ENCODE results near the gene BCR. TPM values are rescaled to one million over a fixed set of nuclear protein-coding genes. Genes with fewer than 3 reads are reported as not detected.

Gene BCR
- total RNA-seq, 1 experiment from 2014 or later: 14.6 TPM

DNA sequence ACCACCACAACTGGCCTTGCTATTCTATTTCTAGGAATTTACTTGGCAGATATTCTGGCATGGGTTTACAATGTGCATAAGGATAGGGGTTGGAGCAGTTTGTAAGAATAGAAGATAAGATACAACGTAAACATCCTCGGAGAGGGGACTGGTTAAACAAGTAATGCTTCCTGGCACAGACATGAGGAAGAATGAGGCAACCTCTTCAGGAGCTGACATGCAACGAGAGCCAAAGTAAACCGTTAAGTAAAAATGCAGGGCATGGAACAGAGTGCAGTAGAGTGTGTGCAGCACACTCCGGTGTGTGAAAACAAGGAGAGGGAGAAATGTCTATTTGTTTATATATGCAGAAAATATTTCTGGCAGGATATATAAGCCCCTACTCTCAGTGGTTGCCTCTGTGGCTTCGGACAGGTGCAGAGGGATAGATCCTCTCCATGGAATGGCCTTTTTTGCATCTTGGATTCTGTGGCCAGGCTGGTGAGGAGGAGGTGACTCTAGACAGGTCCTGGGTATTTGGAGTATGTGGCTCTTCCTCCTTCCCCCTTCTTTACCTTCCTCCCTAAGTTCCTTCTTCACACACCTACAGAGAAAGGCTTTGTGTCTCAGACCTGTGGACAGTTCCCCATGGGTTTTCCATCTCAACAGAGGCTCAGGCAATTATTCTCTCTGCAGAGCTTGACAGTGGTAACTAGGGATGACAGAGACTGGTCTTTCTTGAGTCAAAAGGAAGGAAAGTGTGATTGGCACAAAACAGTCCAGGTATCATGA lies 32.5 kb upstream of the BCR start:
- in situ Hi-C loops (cut with HindIII; ENCODE audit: low pct_unique_long_range_greater_than_20kb, low sequenced_read_pairs): no loop called here
- DNase-seq (ENCODE audit: low read depth, low spot score): no peak

DNA sequence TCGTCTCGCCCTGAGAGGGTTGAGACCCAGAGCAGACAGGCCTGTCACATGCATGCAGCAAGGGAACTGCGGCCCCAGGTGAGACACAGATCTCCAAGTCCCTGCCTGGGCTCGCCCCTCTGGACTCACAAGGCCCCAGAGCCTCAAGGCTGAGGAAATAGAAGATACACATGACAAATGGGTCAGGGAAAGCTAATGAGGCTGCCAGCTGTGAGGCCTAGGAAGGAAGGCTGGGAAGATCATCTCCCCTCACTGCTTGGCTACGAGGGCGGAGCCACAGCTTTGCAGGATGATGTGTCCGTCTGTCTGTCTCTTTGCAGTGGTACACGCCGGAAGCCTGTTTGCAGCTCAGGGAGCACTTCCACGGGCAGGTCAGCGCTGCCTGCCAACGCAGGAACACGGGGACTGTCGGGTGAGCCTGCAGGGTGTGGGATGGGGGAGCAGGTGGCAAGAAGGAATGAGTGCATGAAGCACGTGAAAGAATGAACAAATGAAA lies 30.5 kb upstream of the BCR start:
- in situ Hi-C loops (cut with HindIII; ENCODE audit: low pct_unique_long_range_greater_than_20kb, low sequenced_read_pairs): no loop called here
- no peak for DNase-seq (ENCODE audit: low read depth, low spot score)

DNA sequence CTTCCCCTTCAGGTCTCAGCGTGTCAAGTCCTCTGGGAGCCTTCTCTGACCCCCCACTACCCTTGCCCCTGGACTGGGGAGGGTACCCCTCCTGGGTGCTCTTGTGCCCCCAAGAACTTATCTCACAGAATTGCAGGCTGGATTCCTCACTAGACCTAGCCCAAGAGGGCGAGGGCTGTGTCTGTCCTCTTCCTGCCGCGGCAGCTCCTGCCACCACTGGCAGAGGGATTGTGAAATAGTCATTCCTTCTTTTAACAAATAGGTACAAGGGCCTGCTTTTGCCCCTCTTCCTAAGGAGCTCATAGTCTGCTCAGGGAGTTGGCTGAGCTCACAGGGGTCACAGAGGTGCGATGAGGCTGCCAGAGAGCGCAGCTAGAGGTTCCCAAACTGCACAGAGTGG lies 29.5 kb upstream of the BCR start:
- DNase-seq (ENCODE audit: low read depth, low spot score): no peak
- in situ Hi-C loops (cut with HindIII; ENCODE audit: low pct_unique_long_range_greater_than_20kb, low sequenced_read_pairs): no loop called here

DNA sequence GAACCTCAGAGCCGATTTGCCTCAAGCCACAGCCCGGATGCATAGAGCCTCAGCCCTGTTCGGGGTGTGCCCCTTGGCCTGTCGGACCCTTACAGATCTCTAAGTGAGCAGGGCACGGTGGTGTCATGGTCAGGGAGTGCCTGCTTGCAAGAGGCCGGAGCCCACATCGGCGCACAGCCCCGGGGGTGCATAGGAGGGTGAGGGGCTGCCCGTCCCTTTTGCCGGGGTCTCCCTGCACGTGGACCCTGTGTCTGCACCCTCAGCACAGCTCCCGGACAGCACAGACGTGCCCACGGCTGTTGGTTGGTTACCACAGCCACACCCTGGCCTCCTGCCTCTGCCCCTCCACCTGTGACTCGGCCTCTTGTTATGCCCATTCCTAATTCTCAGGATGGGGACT lies 28.5 kb upstream of the BCR start:
- no peak for DNase-seq (ENCODE audit: low read depth, low spot score)
- in situ Hi-C loops (cut with HindIII; ENCODE audit: low pct_unique_long_range_greater_than_20kb, low sequenced_read_pairs): no loop called here

DNA sequence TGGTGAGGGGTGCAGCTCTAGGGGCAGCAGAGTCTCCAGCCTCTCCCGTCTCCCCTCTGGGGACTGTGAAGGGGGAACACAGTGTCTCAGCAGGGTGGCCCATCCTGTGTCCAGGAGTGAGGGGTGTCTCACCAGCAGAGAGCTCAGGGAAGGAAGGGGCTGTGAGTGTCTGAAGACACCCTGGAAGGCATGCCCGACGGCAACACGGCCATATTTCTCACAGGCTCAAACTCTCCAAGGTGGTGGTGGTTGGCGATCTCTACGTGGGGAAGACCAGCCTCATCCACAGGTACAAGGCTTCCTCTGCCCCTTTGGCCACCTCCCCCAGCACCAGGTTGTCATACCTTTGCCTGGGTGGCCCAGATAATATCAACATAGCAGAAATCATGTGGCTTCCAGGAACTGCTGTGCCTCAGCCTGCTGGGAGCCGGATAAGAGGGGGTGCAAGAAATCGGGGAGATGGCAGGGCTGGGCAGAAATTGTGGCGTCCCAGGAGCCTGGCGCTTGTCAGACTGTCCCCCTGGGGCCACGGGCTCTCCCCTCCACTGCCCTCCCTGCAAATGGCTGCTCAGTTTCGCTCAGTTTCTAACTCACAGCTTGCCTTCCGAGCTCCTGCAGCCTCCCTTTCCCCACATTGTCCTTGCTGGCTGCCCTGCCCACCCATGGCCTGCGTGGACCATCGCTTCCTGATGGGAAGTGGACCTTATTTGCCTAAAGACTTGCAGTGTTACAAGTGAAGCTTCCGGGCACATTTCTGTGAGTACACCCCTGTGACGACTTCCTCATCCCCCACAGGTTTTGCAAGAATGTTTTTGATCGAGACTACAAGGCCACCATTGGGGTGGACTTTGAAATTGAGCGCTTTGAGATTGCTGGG lies 27.8 kb upstream of the BCR start:
- no peak for DNase-seq (ENCODE audit: low read depth, low spot score)
- in situ Hi-C loops (cut with HindIII; ENCODE audit: low pct_unique_long_range_greater_than_20kb, low sequenced_read_pairs): no loop called here

DNA sequence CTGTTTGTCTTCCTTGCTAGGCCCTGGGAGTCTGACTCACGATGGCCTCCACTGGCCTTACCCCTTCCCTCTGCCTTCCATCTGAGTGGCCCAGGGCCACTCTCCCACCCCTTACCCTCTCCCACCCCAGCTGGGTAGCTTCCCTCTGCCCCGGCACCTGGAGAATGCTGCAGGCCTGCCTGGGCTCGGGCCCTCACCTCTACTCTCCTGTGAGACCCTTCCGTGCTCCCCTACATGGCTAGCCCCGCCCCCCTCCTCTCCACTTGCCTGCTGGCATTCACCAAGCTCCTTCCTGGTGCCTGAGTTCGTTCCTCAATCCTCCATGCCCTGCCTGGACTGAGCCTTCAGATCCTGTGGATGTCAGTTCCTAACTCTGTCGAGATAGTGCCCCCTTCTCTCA lies 26.3 kb upstream of the BCR start:
- in situ Hi-C loops (cut with HindIII; ENCODE audit: low pct_unique_long_range_greater_than_20kb, low sequenced_read_pairs): no loop called here
- no peak for DNase-seq (ENCODE audit: low read depth, low spot score)

DNA sequence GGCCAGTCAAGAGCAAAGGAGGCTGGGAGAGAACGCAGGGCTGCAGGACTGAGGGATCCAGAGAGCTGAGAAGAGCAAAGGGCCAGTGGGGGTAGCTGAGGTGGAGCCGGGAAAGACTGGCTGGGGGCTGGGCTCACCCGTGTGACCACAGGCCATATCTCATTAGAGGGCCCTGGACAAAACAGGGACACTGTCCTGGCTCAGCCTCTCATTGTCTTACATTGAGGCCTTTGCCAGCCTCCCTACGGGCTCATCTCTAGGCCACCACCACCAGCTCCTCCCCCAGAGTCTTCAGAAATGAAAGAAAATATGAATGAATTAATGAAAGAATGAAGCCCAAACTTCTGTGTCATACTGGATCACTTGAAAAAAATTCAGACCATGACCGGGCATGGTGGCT lies 25.8 kb upstream of the BCR start:
- in situ Hi-C loops (cut with HindIII; ENCODE audit: low pct_unique_long_range_greater_than_20kb, low sequenced_read_pairs): no loop called here
- DNase-seq (ENCODE audit: low read depth, low spot score): no peak

DNA sequence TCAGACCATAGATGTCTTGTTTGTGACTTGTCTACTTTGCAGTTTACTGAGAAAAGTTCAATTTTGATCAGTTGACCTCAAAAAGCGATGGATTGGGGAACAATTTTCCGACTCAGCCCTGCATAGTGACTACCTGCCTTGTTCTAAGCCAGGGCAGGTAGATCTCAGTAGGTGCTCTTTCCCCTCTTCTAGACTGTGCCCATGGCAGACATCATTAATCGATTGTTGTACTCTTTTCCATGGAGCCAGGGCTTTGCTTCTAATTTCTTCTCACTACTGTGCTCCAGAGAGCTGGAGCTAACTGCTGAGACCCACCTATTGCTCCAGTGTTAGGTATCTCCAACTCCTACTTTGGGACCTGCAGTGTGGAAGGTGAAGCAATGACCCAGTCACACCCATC lies 25.2 kb upstream of the BCR start:
- in situ Hi-C loops (cut with HindIII; ENCODE audit: low pct_unique_long_range_greater_than_20kb, low sequenced_read_pairs): no loop called here
- DNase-seq (ENCODE audit: low read depth, low spot score): no peak

DNA sequence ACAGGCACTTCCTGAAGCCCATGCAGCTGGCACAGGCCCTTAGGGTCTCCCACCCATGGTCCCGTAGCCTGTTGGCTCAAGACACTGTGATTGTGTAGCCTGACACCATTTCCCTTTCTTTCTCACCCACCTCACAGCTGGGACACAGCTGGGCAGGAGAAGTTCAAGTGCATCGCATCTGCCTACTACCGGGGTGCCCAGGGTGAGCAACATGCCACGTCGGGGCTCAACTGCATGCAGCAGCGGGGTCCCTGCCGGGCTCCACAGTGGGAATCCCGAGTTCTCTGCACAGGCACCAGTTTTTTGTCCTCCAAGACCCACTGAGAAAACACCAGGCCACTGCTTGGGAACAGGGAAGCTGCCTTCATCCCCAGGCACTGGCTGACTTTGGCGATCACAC lies 24.5 kb upstream of the BCR start:
- no peak for DNase-seq (ENCODE audit: low read depth, low spot score)
- in situ Hi-C loops (cut with HindIII; ENCODE audit: low pct_unique_long_range_greater_than_20kb, low sequenced_read_pairs): no loop called here

DNA sequence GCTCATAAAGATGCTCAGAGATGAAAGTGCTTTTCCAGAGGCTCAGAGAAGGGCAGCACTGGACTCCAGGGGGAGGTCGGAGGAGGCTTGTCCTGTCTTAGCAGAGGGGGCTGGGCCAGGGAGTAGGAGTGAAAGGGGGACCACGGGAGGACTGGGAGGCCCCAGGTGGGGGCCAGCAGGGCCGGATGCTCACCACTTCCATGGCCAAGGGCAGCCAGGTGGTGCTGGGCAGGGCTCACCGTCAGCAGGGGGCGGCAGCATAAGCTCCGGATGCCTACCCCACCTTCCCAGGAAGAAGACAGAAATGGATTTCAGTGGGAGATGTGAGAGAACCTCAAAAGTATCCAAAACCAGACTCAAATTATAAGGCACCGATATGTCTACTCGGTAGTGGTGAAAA lies 24.0 kb upstream of the BCR start:
- in situ Hi-C loops (cut with HindIII; ENCODE audit: low pct_unique_long_range_greater_than_20kb, low sequenced_read_pairs): no loop called here
- DNase-seq (ENCODE audit: low read depth, low spot score): no peak

DNA sequence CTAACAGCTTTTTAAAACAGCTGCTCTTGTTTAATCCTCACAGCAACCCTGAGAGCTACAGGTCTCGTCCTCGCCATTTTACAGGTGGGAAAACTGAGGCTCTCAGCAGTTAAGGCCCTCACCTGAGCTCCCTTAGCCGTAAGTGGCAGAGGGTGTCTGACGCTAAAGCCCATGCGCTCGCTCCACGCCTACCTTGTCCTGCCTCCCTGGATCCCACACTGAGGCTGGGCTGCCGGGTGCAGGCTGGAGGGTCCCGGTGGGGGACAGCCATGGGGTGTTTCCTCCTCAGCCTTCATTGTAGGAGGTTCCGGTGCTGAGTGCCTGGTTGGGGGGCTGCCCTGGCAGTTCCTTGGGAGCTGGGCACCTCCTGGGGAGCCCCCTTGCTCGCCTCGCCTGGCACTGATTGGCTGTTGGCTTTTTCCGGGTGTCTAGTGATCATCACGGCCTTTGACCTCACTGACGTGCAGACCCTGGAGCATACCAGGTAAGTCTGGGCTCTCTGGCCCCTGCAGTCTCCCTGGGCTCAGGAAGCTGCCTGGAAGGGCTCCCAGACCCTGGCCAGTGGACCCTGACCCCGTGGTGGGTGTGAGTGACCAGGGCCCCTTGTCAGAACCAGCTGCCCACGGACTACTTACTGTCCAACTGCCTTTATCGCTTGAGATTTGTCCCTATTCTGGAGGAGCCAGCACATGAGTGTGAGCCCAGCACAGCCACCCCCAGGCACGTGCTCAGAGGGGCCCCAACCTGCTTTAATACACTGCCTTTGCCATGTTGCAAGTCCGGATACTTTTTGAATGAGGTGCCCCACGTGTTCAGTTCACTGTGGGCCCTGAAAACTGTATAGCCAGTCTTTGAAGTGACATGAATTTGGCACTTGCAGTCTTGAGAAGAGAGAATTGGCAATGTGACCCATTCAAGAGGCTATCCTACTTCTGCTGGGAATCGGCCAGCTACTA lies 22.5 kb upstream of the BCR start:
- in situ Hi-C loops (cut with HindIII; ENCODE audit: low pct_unique_long_range_greater_than_20kb, low sequenced_read_pairs): no loop called here
- DNase-seq (ENCODE audit: low read depth, low spot score): no peak

DNA sequence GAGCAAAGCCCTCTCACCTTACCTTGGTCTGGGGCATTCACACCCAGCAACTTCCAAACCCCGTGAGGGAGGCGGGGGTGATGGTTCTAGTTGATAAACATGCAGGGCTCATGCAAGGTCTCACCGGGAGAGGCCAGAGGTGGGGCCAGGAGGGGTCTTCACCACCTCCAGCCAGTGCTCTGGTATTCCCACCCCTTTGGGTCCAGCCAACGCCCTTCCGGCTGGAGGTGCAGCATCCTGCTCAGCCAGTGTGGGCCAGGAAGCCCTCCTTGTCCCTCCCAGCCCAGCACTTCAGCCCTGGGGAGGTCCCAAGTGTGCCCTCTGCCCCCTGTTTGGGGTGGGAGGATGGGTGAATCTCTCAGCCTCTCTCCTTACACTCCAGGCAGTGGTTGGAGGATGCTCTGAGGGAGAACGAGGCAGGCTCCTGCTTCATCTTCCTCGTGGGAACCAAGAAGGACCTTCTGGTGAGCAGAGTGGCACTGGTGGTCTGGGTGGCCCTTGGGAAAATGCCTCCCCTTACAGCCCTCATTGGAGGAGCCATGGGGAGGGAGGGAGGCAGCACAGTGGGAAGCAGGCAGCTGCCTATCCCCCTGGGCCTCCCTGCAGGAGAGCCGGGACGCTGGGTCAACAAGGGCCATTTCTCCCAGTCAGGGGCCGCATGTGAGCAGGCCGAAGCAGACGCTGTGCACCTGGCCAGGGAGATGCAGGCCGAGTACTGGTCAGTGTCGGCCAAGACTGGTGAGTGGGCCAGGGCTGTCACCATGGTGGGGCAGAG lies 21.6 kb upstream of the BCR start:
- no peak for DNase-seq (ENCODE audit: low read depth, low spot score)
- in situ Hi-C loops (cut with HindIII; ENCODE audit: low pct_unique_long_range_greater_than_20kb, low sequenced_read_pairs): no loop called here

DNA sequence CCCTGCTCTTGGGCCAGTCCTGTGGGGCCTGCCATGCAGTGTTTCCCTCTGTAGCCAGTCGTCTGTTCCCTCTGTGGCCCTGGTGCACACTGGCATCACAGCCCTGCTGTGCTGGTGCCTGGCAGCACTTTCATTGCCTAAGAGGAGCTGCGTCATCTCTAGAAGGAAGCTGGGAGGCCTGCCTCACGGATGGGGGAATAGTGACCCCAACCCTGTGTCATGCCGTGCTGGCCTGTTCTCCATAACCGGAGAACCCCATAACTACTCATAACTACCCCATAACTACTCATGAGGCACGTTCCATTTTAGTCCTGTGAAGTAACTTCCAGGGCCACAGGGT lies 21.0 kb upstream of the BCR start:
- in situ Hi-C loops (cut with HindIII; ENCODE audit: low pct_unique_long_range_greater_than_20kb, low sequenced_read_pairs): no loop called here
- DNase-seq (ENCODE audit: low read depth, low spot score): no peak

DNA sequence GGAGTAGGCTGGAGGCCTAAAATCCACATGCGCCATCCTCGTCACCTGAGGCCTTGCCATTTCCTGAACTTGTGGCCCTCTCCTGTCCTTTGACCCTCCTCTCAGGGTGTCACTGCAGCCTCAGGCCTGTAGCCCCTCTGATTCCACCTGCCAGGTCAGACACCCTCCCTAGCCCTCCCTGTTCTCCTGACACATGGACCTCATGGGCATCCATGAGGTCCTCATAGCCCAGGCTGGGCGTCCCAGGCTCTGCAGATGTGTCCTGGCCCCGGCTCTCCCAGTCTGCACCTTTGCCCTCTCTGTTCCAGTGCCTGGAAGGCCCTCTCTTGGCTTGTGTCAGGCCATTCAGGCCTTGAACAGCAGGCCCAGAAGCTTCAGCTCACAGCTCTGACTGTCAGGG lies 19.3 kb upstream of the BCR start:
- no peak for DNase-seq (ENCODE audit: low read depth, low spot score)
- in situ Hi-C loops (cut with HindIII; ENCODE audit: low pct_unique_long_range_greater_than_20kb, low sequenced_read_pairs): no loop called here

DNA sequence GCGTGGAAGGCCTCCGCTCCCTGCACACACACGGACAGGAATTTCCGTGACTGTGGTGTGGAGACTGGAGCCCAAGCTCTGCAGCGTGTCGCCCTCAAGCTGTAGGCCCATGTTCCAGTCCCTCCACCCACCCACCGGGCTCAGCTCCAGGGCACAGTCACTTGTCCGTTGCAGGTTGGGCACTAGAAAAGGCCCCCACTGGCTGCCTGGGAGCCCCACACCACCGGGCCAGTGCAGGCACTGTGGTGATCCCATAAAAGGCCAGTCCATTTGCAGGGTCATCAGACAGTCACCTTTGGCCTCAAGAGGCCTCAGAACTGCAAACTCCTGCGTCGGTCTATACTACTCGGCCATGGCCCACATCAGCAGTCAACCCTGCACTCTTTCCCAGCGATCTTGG lies 18.7 kb upstream of the BCR start:
- in situ Hi-C loops (cut with HindIII; ENCODE audit: low pct_unique_long_range_greater_than_20kb, low sequenced_read_pairs): no loop called here

DNA sequence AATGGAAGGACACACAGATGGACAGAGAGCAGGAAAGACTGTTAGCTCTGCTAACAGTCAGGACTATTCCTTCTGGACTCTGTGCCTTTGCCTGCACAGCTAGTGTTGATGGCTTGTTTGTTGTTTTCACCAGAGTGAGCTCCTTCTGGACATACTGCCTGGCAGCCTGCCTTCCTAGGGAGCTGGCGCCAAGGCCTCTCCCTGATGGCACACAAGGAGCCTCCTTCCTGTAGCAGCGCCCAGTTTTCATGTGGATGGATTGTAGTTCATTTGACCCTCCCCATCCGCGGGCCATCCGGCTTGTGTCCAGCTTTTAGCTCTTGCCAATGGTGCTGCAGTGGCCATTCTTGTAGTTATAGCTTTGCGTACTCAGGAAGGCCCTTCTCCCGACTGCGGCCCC lies 16.6 kb upstream of the BCR start:
- no peak for DNase-seq (ENCODE audit: low read depth, low spot score)
- in situ Hi-C loops (cut with HindIII; ENCODE audit: low pct_unique_long_range_greater_than_20kb, low sequenced_read_pairs): no loop called here

More for the DNA sequence above, 18.7 kb upstream of the BCR start:
- no peak for DNase-seq (ENCODE audit: low read depth, low spot score)

DNA sequence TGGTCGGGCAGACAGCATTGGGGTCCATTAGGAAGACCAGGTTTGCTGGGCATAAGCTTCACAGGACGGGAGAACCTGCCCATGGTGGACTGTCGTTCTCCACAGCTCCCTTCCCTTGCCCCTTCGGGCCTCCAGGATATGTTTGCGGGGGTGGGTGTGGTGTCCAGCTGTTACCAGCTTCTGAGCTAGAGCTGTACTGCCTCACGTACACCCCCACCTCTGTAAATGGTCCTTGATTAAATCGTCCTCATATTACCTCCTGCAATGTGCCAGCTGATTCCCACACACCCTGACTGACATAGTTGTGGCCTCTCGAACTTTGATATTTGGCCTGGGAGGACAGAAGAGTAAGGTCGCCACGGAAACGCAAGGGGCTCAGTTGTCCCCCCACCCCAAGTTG lies 16.2 kb upstream of the BCR start:
- in situ Hi-C loops (cut with HindIII; ENCODE audit: low pct_unique_long_range_greater_than_20kb, low sequenced_read_pairs): no loop called here
- DNase-seq (ENCODE audit: low read depth, low spot score): no peak
